HEK293 (cell line): Measurements from ENCODE around the gene DCANP1.

Experiments
- CTCF ChIA-PET: fragments of 350-600 bp; formaldehyde crosslinking; extraction: SDS; loops from one replicate; lab custom pipeline; 2021; ENCODE audit warnings: antibody characterized with exemption; lab: Yijun Ruan, JAX
- POLR2A ChIA-PET: fragments of 300-600 bp; formaldehyde crosslinking; extraction: SDS; loops from one replicate; lab custom pipeline; 2020; ENCODE audit warnings: antibody characterized with exemption, inconsistent platforms; lab: Yijun Ruan, JAX
- H3K27ac ChIP-seq: fragments of 200-500 bp; sonication (Bioruptor generic); 2 replicates; pipeline ENCODE4 v1.5.1; 2014; ENCODE audit warnings: low read depth, low read length, control low read depth, inconsistent platforms; ENCODE audit errors: extremely low read depth
- H3K36me3 ChIP-seq, 2 experiments: fragments of 200-500 bp in 1 of 2; sonication (Bioruptor generic) in 1 of 2; 1 replicate in 1 of 2; 2 replicates in 1 of 2; pipeline ENCODE4 v1.5.1; 2014 to 2017; ENCODE audit warnings: inconsistent platforms in 2 of 2, low read length in 2 of 2; ENCODE audit not compliant: control insufficient read depth in 2 of 2, insufficient read depth in 1 of 2
- H3K4me1 ChIP-seq: fragments of 200-500 bp; sonication (Bioruptor generic); 2 replicates; pipeline ENCODE4 v1.5.1; 2014; ENCODE audit warnings: mild to moderate bottlenecking, low read length, inconsistent platforms; ENCODE audit not compliant: control insufficient read depth, insufficient read depth
- H3K4me3 ChIP-seq: 2 replicates; pipeline ENCODE4 v1.5.1; 2011; ENCODE audit warnings: low read depth, mild to moderate bottlenecking, control low read depth, low read length, moderate library complexity
- H3K9me3 ChIP-seq: fragments of 200-500 bp; sonication (Bioruptor generic); 2 replicates; pipeline ENCODE4 v1.5.1; 2014; ENCODE audit warnings: low read depth, low read length, inconsistent platforms; ENCODE audit not compliant: control insufficient read depth, insufficient read depth
- KLF16 ChIP-seq: fragments of 450-650 bp; formaldehyde crosslinking; IDR thresholded peaks from 2 replicates; pipeline ENCODE4 v1.5.1; 2017; ENCODE audit warnings: missing biosample characterization, missing genetic modification characterization
- KLF9 ChIP-seq: fragments of 450-650 bp; formaldehyde crosslinking; IDR thresholded peaks from 2 replicates; pipeline ENCODE4 v1.5.1; 2016; ENCODE audit warnings: missing biosample characterization, missing genetic modification characterization, low read depth
- PRDM10 ChIP-seq: fragments of 450-650 bp; formaldehyde crosslinking; IDR thresholded peaks from 2 replicates; pipeline ENCODE4 v1.5.1; 2016; ENCODE audit warnings: missing biosample characterization, missing genetic modification characterization
- PRDM2 ChIP-seq: fragments of 450-650 bp; formaldehyde crosslinking; IDR thresholded peaks from 2 replicates; pipeline ENCODE4 v1.5.1; 2016; ENCODE audit warnings: missing biosample characterization, missing genetic modification characterization, borderline replicate concordance
- SCRT2 ChIP-seq: fragments of 450-650 bp; formaldehyde crosslinking; IDR thresholded peaks from 2 replicates; pipeline ENCODE4 v1.5.1; 2016; ENCODE audit warnings: missing biosample characterization, missing genetic modification characterization
- ZBTB20 ChIP-seq: fragments of 450-650 bp; formaldehyde crosslinking; IDR thresholded peaks from 2 replicates; pipeline ENCODE4 v1.5.1; 2016; ENCODE audit warnings: missing biosample characterization, missing genetic modification characterization
- ZFP69B ChIP-seq: fragments of 450-650 bp; formaldehyde crosslinking; IDR thresholded peaks from 2 replicates; pipeline ENCODE4 v1.5.1; 2016; ENCODE audit warnings: missing biosample characterization, missing genetic modification characterization
- ZNF2 ChIP-seq: fragments of 450-650 bp; formaldehyde crosslinking; IDR thresholded peaks from 2 replicates; pipeline ENCODE4 v1.5.1; 2016; ENCODE audit warnings: missing biosample characterization, missing genetic modification characterization
- ZNF214 ChIP-seq: fragments of 450-650 bp; formaldehyde crosslinking; IDR thresholded peaks from 2 replicates; pipeline ENCODE4 v1.5.1; 2017; ENCODE audit warnings: missing biosample characterization, mild to moderate bottlenecking, missing genetic modification characterization, borderline replicate concordance
- ZNF221 ChIP-seq: fragments of 450-650 bp; formaldehyde crosslinking; IDR thresholded peaks from 2 replicates; pipeline ENCODE4 v1.5.1; 2017; ENCODE audit warnings: missing biosample characterization, missing genetic modification characterization, borderline replicate concordance
- ZNF266 ChIP-seq: fragments of 450-650 bp; formaldehyde crosslinking; IDR thresholded peaks from 2 replicates; pipeline ENCODE4 v1.5.1; 2016; ENCODE audit warnings: missing biosample characterization, missing genetic modification characterization, low read depth
- ZNF292 ChIP-seq: fragments of 450-650 bp; formaldehyde crosslinking; IDR thresholded peaks from 2 replicates; pipeline ENCODE4 v1.5.1; 2016; ENCODE audit warnings: low read depth, missing biosample characterization, missing genetic modification characterization, borderline replicate concordance
- ZNF501 ChIP-seq: fragments of 450-650 bp; formaldehyde crosslinking; IDR thresholded peaks from 2 replicates; pipeline ENCODE4 v1.5.1; 2016; ENCODE audit warnings: missing biosample characterization, missing genetic modification characterization
- ZNF610 ChIP-seq: fragments of 450-650 bp; formaldehyde crosslinking; IDR thresholded peaks from 2 replicates; pipeline ENCODE4 v1.5.1; 2016; ENCODE audit warnings: missing biosample characterization, missing genetic modification characterization, borderline replicate concordance
- ZNF654 ChIP-seq: fragments of 450-650 bp; formaldehyde crosslinking; IDR thresholded peaks from 2 replicates; pipeline ENCODE4 v1.5.1; 2016; ENCODE audit warnings: low read depth, missing biosample characterization, missing genetic modification characterization
- ZNF660 ChIP-seq: fragments of 450-650 bp; IDR thresholded peaks from 2 replicates; pipeline ENCODE4 v1.5.1; 2018; ENCODE audit warnings: missing biosample characterization, mild to moderate bottlenecking, missing genetic modification characterization
- ZNF692 ChIP-seq: fragments of 450-650 bp; formaldehyde crosslinking; IDR thresholded peaks from 2 replicates; pipeline ENCODE4 v1.5.1; 2016; ENCODE audit warnings: missing biosample characterization, missing genetic modification characterization
- ZSCAN30 ChIP-seq: fragments of 450-650 bp; IDR thresholded peaks from 2 replicates; pipeline ENCODE4 v1.5.1; 2018; ENCODE audit warnings: missing biosample characterization, mild to moderate bottlenecking, missing genetic modification characterization, moderate library complexity

The DCANP1 gene

GRCh38 chr5:135465391-135466122, 18.4 kb upstream of the DCANP1 start:
- POLR2A ChIA-PET = interaction anchor here (1.1 kb wide), 1 partner anchor 86 kb away, joined by 5 read pairs; no protein-coding TSS in a partner anchor
- no peak overlapping the region for H3K4me3 ChIP-seq
- CTCF ChIA-PET = interaction anchor here (0.6 to 14.5 kb wide), 34 partner anchors 8 to 1381 kb away, joined by 3 to 853 read pairs (median 6); no protein-coding TSS in a partner anchor

GRCh38 chr5:135462304-135462703, 15.2 kb upstream of the DCANP1 start:
- Histone ChIP-seq H3K27ac (no peak overlapping the region), H3K9me3 (no peaks in the 10 kb centered on the region), H3K4me3 (no peak overlapping the region), H3K36me3 (no peaks in the 10 kb centered on the region), H3K4me1 (no peaks in the 10 kb centered on the region)
- POLR2A ChIA-PET = interaction anchor here (0.6 to 1.2 kb wide), 2 partner anchors 24 to 91 kb away, joined by 4 read pairs; no protein-coding TSS in a partner anchor
- CTCF ChIA-PET = interaction anchor here (0.5 to 14.5 kb wide), 33 partner anchors 10 to 792 kb away, joined by 3 to 853 read pairs (median 4); partner anchors contain the start of genes DCANP1 and IL9
- TF ChIP-seq KLF16 (tag by site-specific recombination) (no peak), ZNF292 (tag by site-specific recombination) (no peak), ZNF214 (tag by site-specific recombination) (no peak), KLF9 (tag by site-specific recombination) (no peak), ZNF221 (tag by site-specific recombination) (no peak), ZNF501 (tag by site-specific recombination) (no peak), ZNF660 (tag by site-specific recombination) (peak; percentile 69), ZNF692 (tag by site-specific recombination) (peak; percentile 65; the same call in 1 of the 2 replicates), ZNF654 (tag by site-specific recombination) (peak; percentile 76), ZNF266 (tag by site-specific recombination) (no peak), ZSCAN30 (tag by site-specific recombination) (peak; percentile 77; the same call in 1 of the 2 replicates), ZNF2 (peak; percentile 46; the same call in 1 of the 2 replicates), ZBTB20 (0 out of 2 replicates have a peak, but pooled peaks have one; percentile 13), ZFP69B (tag by site-specific recombination) (peak; percentile 51; the same call in 1 of the 2 replicates), PRDM2 (no peak), ZNF610 (peak; percentile 72; the same call in 1 of the 2 replicates)

More at GRCh38 chr5:135465391-135466122, 18.4 kb upstream of the DCANP1 start:
- H3K9me3 ChIP-seq = no peaks in the 10 kb centered on the region
- H3K36me3 ChIP-seq = no peaks in the 10 kb centered on the region
- H3K27ac ChIP-seq = no peak overlapping the region
- TF ChIP-seq SCRT2 (tag by site-specific recombination) (peak; percentile 61), PRDM10 (no peak)
- H3K4me1 ChIP-seq = no peaks in the 10 kb centered on the region
